ENCODE measurements around the gene PRDX3.

- TF ChIP-seq CTCF (IDR thresholded peaks at IDR 0.05; ENCODE audit: low read depth, low read length): no peak
- no peak for TF ChIP-seq POLR2A (IDR thresholded peaks at IDR 0.05; ENCODE audit: extremely low read depth, insufficient read length)
- 0 out of 2 replicates have a peak, but pooled peaks have one; percentile 13 for TF ChIP-seq MYC (IDR thresholded peaks at IDR 0.05; ENCODE audit: low read depth, low read length)
Measured at GRCh38 chr10:119120413-119120867, 58.2 kb downstream of the PRDX3 start.
